ENCODE data around the gene CREB3L2.

Gene CREB3L2

DNA sequence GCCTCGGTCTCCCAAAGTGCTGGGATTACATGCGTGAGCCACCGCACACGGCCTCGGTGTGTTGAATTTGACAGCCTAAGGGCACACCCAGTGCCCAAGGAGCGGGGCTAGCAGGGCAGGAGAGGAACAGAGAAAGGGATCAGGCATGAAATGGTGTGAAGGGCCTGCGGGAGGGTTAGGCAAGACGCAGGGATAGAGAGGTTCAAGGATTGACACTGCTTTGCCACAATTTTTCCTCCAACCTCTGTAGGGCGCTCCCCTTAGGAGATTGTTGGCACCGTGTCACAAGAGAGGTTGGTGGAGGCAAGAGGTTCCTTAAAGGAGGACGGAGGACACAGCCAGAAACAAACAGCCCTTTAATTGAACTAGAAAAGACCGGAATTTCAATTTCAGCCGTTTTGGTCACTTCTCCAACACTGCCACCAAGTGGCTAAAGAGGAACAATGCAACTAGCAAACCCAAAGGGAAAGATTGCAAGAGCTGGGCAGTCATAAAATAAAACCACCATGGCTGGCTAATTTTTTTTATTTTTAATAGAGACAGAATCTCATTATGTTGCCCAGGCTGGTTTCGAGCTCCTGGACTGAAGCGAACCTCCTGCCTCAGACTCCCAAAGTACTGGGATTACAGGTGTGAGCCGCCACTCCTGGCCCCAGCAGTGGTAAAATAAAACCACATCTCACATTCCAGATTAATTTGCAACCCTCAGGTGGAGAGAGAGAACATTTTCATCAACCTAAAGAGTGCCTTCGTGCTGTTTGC lies 6.9 kb upstream of the CREB3L2 start:
- no peaks in the 10 kb centered on the region for H3K4me1 ChIP-seq (ENCODE audit: control insufficient read depth, insufficient read depth, low read length)
- H3K36me3 ChIP-seq (ENCODE audit: control insufficient read depth in 2 of 2, insufficient read depth in 1 of 2, low read length in 2 of 2): no peaks in the 10 kb centered on the region
- no peaks in the 10 kb centered on the region for H3K9me3 ChIP-seq (ENCODE audit: control insufficient read depth, insufficient read depth, low read depth, low read length)
- 0 out of 2 replicates have a peak, but pooled peaks have one; percentile 2 for TF ChIP-seq ZNF121 (tag by site-specific recombination; IDR thresholded peaks at IDR 0.05)
- no peak for TF ChIP-seq ZNF133 (tag by site-specific recombination; IDR thresholded peaks at IDR 0.05)
- no peak for TF ChIP-seq KLF10 (tag by site-specific recombination; IDR thresholded peaks at IDR 0.05)
- no peak for TF ChIP-seq ZNF544 (tag by site-specific recombination; IDR thresholded peaks at IDR 0.05)
- no peak for TF ChIP-seq GLI2 (tag by site-specific recombination; IDR thresholded peaks at IDR 0.05; ENCODE audit: borderline replicate concordance, low read depth)
- 0 out of 2 replicates have a peak, but pooled peaks have one; percentile 30 for TF ChIP-seq ZNF792 (tag by site-specific recombination; IDR thresholded peaks at IDR 0.05)
- TF ChIP-seq ZNF664 (tag by site-specific recombination; IDR thresholded peaks at IDR 0.05): peak; percentile 78
- TF ChIP-seq ZNF660 (tag by site-specific recombination; IDR thresholded peaks at IDR 0.05): peak; percentile 64; the same call in 1 of the 2 replicates
- no peak for TF ChIP-seq ZNF610 (tag by site-specific recombination; IDR thresholded peaks at IDR 0.05; ENCODE audit: borderline replicate concordance)
- TF ChIP-seq, protein P1, sequence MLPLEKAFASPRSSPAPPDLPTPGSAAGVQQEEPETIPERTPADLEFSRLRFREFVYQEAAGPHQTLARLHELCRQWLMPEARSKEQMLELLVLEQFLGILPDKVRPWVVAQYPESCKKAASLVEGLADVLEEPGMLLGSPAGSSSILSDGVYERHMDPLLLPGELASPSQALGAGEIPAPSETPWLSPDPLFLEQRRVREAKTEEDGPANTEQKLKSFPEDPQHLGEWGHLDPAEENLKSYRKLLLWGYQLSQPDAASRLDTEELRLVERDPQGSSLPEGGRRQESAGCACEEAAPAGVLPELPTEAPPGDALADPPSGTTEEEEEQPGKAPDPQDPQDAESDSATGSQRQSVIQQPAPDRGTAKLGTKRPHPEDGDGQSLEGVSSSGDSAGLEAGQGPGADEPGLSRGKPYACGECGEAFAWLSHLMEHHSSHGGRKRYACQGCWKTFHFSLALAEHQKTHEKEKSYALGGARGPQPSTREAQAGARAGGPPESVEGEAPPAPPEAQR (tag by site-specific recombination; IDR thresholded peaks at IDR 0.05): no peak
- TF ChIP-seq ZNF2 (tag by site-specific recombination; IDR thresholded peaks at IDR 0.05): peak; percentile 92
- TF ChIP-seq GFI1B (tag by site-specific recombination; IDR thresholded peaks at IDR 0.05): no peak
- TF ChIP-seq ZNF654 (tag by site-specific recombination; IDR thresholded peaks at IDR 0.05; ENCODE audit: low read depth): peak; percentile 94
- TF ChIP-seq SP7 (tag by site-specific recombination; IDR thresholded peaks at IDR 0.05): 0 out of 2 replicates have a peak, but pooled peaks have one; percentile 34
- TF ChIP-seq ZNF146 (tag by site-specific recombination; IDR thresholded peaks at IDR 0.05): no peak
- no peak for TF ChIP-seq ZSCAN16 (tag by site-specific recombination; IDR thresholded peaks at IDR 0.05)
- TF ChIP-seq, protein P2, sequence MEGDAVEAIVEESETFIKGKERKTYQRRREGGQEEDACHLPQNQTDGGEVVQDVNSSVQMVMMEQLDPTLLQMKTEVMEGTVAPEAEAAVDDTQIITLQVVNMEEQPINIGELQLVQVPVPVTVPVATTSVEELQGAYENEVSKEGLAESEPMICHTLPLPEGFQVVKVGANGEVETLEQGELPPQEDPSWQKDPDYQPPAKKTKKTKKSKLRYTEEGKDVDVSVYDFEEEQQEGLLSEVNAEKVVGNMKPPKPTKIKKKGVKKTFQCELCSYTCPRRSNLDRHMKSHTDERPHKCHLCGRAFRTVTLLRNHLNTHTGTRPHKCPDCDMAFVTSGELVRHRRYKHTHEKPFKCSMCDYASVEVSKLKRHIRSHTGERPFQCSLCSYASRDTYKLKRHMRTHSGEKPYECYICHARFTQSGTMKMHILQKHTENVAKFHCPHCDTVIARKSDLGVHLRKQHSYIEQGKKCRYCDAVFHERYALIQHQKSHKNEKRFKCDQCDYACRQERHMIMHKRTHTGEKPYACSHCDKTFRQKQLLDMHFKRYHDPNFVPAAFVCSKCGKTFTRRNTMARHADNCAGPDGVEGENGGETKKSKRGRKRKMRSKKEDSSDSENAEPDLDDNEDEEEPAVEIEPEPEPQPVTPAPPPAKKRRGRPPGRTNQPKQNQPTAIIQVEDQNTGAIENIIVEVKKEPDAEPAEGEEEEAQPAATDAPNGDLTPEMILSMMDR (tag by site-specific recombination; IDR thresholded peaks at IDR 0.05): peak; percentile 69
- TF ChIP-seq ZSCAN23 (tag by site-specific recombination; IDR thresholded peaks at IDR 0.05): no peak
- TF ChIP-seq ZNF140 (tag by site-specific recombination; IDR thresholded peaks at IDR 0.05): no peak
- TF ChIP-seq, protein P3, sequence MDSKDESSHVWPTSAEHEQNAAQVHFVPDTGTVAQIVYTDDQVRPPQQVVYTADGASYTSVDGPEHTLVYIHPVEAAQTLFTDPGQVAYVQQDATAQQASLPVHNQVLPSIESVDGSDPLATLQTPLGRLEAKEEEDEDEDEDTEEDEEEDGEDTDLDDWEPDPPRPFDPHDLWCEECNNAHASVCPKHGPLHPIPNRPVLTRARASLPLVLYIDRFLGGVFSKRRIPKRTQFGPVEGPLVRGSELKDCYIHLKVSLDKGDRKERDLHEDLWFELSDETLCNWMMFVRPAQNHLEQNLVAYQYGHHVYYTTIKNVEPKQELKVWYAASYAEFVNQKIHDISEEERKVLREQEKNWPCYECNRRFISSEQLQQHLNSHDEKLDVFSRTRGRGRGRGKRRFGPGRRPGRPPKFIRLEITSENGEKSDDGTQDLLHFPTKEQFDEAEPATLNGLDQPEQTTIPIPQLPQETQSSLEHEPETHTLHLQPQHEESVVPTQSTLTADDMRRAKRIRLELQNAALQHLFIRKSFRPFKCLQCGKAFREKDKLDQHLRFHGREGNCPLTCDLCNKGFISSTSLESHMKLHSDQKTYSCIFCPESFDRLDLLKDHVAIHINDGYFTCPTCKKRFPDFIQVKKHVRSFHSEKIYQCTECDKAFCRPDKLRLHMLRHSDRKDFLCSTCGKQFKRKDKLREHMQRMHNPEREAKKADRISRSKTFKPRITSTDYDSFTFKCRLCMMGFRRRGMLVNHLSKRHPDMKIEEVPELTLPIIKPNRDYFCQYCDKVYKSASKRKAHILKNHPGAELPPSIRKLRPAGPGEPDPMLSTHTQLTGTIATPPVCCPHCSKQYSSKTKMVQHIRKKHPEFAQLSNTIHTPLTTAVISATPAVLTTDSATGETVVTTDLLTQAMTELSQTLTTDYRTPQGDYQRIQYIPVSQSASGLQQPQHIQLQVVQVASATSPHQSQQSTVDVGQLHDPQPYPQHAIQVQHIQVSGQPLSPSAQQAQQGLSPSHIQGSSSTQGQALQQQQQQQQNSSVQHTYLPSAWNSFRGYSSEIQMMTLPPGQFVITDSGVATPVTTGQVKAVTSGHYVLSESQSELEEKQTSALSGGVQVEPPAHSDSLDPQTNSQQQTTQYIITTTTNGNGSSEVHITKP (tag by site-specific recombination; IDR thresholded peaks at IDR 0.05): no peak
- no peak for TF ChIP-seq ZNF354C (tag by site-specific recombination; IDR thresholded peaks at IDR 0.05; ENCODE audit: borderline replicate concordance, low read depth)
- H3K4me3 ChIP-seq (ENCODE audit: low read depth, low read length): no peak overlapping the region
- ChIA-PET CTCF (interaction anchor here (0.6 to 7.1 kb wide), 17 partner anchors 10 to 1238 kb away, joined by 3 to 143 read pairs (median 4); no protein-coding TSS in a partner anchor), POLR2A (no interaction called here)
- no peak overlapping the region for H3K27ac ChIP-seq (ENCODE audit: extremely low read depth, low read depth, low read length)
